ENCODE results near the gene SPTBN1. TPM values are rescaled to one million over a fixed set of nuclear protein-coding genes. Genes with fewer than 3 reads are reported as not detected.
A peak's percentile ranks its signal among the peaks of the same experiment; 100 is the strongest.

Gene SPTBN1
- total and polyA plus RNA-seq, 2 of the 4 experiments (the other 2 are of a cell fraction), result 49.1 to 241 TPM

DNA sequence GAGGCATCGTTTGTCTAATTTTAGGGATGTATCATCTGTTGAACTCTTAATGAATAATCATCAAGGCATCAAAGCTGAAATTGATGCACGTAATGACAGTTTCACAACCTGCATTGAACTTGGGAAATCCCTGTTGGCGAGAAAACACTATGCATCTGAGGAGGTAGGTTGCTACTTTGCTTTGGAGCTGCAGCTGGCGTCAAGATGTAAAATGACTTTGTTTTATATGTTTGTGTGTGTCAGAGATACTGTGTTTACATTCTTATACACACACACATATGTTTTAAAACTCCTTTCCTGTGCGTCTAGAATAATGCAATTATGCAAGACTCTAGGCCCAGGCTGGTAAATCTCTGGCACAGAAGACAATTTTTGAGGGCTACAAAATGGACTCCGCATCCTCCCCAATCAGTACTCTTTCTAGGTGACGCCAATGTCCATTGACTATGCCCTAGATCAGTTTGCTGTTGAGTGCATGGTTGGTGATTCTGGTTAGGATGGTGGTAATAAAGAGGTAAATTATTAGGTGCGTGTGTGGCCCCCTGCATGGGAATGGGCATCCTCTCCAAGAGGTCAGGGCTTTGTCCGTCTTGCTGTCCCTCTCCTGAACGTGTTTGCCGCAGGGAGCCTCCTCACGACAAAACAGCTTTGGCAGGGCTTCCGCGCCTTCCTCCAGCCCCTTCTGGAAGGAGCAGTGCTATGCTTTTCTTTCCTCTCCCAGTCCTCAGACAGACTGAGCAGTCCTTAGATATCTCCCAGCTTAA is 199.1 kb downstream of the SPTBN1 start:
- 0 out of 2 replicates have a peak overlapping the region, but pooled peaks have one; percentile 50 for H3K18ac ChIP-seq (ENCODE audit: low read depth, low read length)
- DNase-seq, result peak; percentile 69
- H3K9me1 ChIP-seq (ENCODE audit: insufficient read depth, low read length), result no peaks in the 10 kb centered on the region; the same call in 1 of the 2 replicates
- no peaks in the 10 kb centered on the region for H3K27me3 ChIP-seq (ENCODE audit: control insufficient read depth, insufficient read depth, low read length)
- H2BK120ac ChIP-seq (ENCODE audit: low read depth, low read length), result no peak overlapping the region
- in situ Hi-C loops (cut with MboI; ENCODE audit: low sequenced_read_pairs) (no loop called here), intact Hi-C loops (cut with micrococcal nuclease) (no loop called here), dilution Hi-C loops (cut with HindIII; ENCODE audit: low sequenced_read_pairs, unreplicated experiment) (no loop called here)
- no peak for ATAC-seq (ENCODE audit: low read depth)
- no peak overlapping the region for H2BK20ac ChIP-seq (ENCODE audit: low read depth, low read length)
- H3K23ac ChIP-seq (ENCODE audit: low read depth, low read length), result no peak overlapping the region; the same call in 1 of the 2 replicates
- H2BK5ac ChIP-seq (ENCODE audit: low read depth, low read length, poor library complexity, severe bottlenecking), result peak overlapping the region; percentile 12
- H2BK15ac ChIP-seq (ENCODE audit: low read depth, low read length), result no peak overlapping the region
- POLR2A ChIA-PET (ENCODE audit: unreplicated experiment), result no interaction called here
- H3K4me1 ChIP-seq (ENCODE audit: control insufficient read depth, insufficient read depth, low read length), result peaks cover 6% of the 10 kb centered on the region; the same call in 1 of the 2 replicates
- H3K4me3 ChIP-seq (ENCODE audit: insufficient read depth, low read depth, low read length), result no peak overlapping the region
- H3K14ac ChIP-seq (replicated peaks; ENCODE audit: low read depth, low read length), result no peak overlapping the region
- H3K4ac ChIP-seq (ENCODE audit: low read depth, low read length), result no peak overlapping the region
- H4K5ac ChIP-seq (ENCODE audit: low read depth, low read length), result no peak overlapping the region
- peaks cover 0 to 31% of the 10 kb centered on the region in 2 experiments; a peak in 2 of 4 replicates for H3K79me1 ChIP-seq (ENCODE audit: low read depth in 1 of 2, low read length in 2 of 2)
- H2AFZ ChIP-seq (replicated peaks; ENCODE audit: low read length, poor library complexity), result no peak overlapping the region
- peaks cover 17% of the 10 kb centered on the region; the same call in 1 of the 2 replicates for H4K20me1 ChIP-seq (ENCODE audit: insufficient read depth, low read length)
- no peak overlapping the region for H2AK9ac ChIP-seq (replicated peaks; ENCODE audit: low read depth, low read length, poor library complexity)
- no peak overlapping the region for H3K9ac ChIP-seq (ENCODE audit: low read depth, low read length)
- H4K8ac ChIP-seq (ENCODE audit: low read depth in 2 of 2, low read length in 2 of 2), result no peak overlapping the region
- peaks cover 50% of the 10 kb centered on the region for H3K36me3 ChIP-seq (ENCODE audit: control insufficient read depth, insufficient read depth, low read length)
- no peak overlapping the region for H4K91ac ChIP-seq (ENCODE audit: insufficient read depth, low read depth, low read length)
- no peak overlapping the region for H3K4me2 ChIP-seq (ENCODE audit: low read depth, low read length)
- BruUV-seq (replicated peaks), result no TSS peak
- WGBS, 2 experiments (ENCODE audit: extremely low coverage in 2 of 2, insufficient read length in 1 of 2), result 100% methylated on average over 1 of the region's 14 CpGs; no CpG with 5 or more reads in 1 of the 2 experiments
- no peaks in the 10 kb centered on the region for H3K9me3 ChIP-seq (ENCODE audit: control insufficient read depth, insufficient read depth, low read length)
- TF ChIP-seq POLR2A (IDR thresholded peaks at IDR 0.05; ENCODE audit: low read depth, low read length) (no peak), RCOR1 (IDR thresholded peaks at IDR 0.05; ENCODE audit: insufficient replicate concordance, low read length) (no peak), MAZ (IDR thresholded peaks at IDR 0.05; ENCODE audit: borderline replicate concordance, low read depth, low read length) (no peak), NFE2L2 (IDR thresholded peaks at IDR 0.05; ENCODE audit: low read depth, low read length) (no peak), MAFK (IDR thresholded peaks at IDR 0.05; ENCODE audit: low read depth, low read length) (no peak), FOS (IDR thresholded peaks at IDR 0.05; ENCODE audit: low read depth, low read length) (no peak)
- TF ChIP-seq, protein P1, sequence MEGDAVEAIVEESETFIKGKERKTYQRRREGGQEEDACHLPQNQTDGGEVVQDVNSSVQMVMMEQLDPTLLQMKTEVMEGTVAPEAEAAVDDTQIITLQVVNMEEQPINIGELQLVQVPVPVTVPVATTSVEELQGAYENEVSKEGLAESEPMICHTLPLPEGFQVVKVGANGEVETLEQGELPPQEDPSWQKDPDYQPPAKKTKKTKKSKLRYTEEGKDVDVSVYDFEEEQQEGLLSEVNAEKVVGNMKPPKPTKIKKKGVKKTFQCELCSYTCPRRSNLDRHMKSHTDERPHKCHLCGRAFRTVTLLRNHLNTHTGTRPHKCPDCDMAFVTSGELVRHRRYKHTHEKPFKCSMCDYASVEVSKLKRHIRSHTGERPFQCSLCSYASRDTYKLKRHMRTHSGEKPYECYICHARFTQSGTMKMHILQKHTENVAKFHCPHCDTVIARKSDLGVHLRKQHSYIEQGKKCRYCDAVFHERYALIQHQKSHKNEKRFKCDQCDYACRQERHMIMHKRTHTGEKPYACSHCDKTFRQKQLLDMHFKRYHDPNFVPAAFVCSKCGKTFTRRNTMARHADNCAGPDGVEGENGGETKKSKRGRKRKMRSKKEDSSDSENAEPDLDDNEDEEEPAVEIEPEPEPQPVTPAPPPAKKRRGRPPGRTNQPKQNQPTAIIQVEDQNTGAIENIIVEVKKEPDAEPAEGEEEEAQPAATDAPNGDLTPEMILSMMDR (conservative IDR thresholded peaks at IDR 0.05; ENCODE audit: low read depth, low read length), result no peak
- TF ChIP-seq, protein P2, sequence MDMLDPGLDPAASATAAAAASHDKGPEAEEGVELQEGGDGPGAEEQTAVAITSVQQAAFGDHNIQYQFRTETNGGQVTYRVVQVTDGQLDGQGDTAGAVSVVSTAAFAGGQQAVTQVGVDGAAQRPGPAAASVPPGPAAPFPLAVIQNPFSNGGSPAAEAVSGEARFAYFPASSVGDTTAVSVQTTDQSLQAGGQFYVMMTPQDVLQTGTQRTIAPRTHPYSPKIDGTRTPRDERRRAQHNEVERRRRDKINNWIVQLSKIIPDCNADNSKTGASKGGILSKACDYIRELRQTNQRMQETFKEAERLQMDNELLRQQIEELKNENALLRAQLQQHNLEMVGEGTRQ (IDR thresholded peaks at IDR 0.05; ENCODE audit: low read depth, low read length), result no peak
- CTCF ChIA-PET, result interaction anchor here (1.2 to 3.0 kb wide), 3 partner anchors 10 to 49 kb away, joined by 3 to 11 read pairs (median 3); no protein-coding TSS in a partner anchor
- no peak overlapping the region for H3K27ac ChIP-seq (ENCODE audit: insufficient read depth, low read length)
- H2AK5ac ChIP-seq (ENCODE audit: low read depth, low read length), result 0 out of 2 replicates have a peak overlapping the region, but pooled peaks have one; percentile 11
- H3K56ac ChIP-seq (ENCODE audit: extremely low read depth, insufficient read depth, low read length), result no peak overlapping the region

Data from IMR-90 (cell line).